Measurements from ENCODE around the gene ENPP1. TPM values are rescaled to one million over a fixed set of nuclear protein-coding genes. Genes with fewer than 3 reads are reported as not detected.

The ENPP1 gene
- total RNA-seq, result under 1 TPM in 1 of 2 experiments, not detected in 1; 0.23 TPM

DNA sequence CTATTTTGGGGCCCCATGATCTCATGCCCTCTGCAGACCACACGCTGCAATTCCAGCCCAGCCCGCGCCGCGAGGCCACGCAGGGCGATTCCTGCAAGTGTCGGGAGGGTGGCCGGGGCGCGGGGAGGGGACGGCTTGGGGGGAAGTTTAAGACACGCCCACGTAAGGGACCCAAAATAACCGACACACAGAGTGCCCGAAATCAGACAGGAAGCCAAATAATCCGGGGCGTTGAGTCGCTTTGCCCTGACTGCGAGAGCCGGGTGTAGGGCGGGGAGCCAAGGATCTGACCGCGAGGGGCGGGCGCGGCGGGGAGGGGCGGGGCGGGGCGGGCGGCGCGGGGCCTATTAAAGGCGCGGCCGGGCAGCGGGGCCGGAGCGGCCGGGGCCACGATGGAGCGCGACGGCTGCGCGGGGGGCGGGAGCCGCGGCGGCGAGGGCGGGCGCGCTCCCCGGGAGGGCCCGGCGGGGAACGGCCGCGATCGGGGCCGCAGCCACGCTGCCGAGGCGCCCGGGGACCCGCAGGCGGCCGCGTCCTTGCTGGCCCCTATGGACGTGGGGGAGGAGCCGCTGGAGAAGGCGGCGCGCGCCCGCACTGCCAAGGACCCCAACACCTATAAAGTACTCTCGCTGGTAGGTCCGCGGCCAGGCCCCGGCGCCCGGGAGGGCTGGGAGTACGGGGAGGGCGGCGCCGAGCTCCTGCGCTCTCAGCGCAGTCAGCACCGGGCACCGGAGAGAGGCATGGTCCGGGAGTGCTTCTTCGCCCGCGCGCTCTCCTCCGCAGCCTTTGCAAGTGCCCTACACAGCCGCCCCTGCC, at the start of gene ENPP1:
Gene ENPP1, plus strand, starts transcription at position 377 of the 816 bp plus-strand sequence. Its CDS starts 16 bp downstream, at position 393.
- ATAC-seq (ENCODE audit: low read depth), result peak; percentile 81
- Mint-ChIP-seq H3K36me3 (no peaks in the 10 kb centered on the region), H3K27me3 (peaks cover 51% of the 10 kb centered on the region), H3K4me3 (peak within 1 kb of the TSS; percentile 88), H3K4me1 (peaks cover 19% of the 10 kb centered on the region), H3K27ac (no peak within 1 kb of the TSS), H3K9me3 (no peaks in the 10 kb centered on the region)
- POLR2A ChIA-PET, result no interaction called here
- DNase-seq, result peak; percentile 64

DNA sequence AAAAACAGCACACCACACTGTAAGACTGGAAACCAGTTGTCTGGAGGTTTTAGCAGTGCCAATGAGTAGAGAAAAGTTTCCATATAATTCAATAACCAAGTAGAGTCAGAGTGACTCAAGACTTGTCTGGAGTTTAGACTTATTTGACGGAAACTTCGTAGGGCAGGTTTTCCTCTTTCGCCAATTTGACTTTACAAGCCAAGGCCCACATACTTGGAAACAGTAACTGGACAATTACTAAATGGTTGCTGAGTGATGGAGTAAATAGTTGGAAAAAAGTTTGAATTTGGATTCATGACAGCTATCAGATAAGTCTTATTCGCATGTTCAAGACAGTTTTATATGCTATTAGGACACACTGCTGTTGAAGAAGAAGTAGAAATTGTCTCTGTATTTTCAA, 48.9 kb upstream of the ENPP1 start:
- ATAC-seq (ENCODE audit: low read depth) (no peak), DNase-seq (no peak)
- no peaks in the 10 kb centered on the region for H3K9me3 Mint-ChIP-seq
- H3K27me3 Mint-ChIP-seq, result peaks cover 20% of the 10 kb centered on the region
- POLR2A ChIA-PET, result no interaction called here
- H3K4me3 Mint-ChIP-seq, result no peak overlapping the region
- no peaks in the 10 kb centered on the region for H3K36me3 Mint-ChIP-seq
- H3K4me1 Mint-ChIP-seq, result no peaks in the 10 kb centered on the region
- H3K27ac Mint-ChIP-seq, result no peak overlapping the region

DNA sequence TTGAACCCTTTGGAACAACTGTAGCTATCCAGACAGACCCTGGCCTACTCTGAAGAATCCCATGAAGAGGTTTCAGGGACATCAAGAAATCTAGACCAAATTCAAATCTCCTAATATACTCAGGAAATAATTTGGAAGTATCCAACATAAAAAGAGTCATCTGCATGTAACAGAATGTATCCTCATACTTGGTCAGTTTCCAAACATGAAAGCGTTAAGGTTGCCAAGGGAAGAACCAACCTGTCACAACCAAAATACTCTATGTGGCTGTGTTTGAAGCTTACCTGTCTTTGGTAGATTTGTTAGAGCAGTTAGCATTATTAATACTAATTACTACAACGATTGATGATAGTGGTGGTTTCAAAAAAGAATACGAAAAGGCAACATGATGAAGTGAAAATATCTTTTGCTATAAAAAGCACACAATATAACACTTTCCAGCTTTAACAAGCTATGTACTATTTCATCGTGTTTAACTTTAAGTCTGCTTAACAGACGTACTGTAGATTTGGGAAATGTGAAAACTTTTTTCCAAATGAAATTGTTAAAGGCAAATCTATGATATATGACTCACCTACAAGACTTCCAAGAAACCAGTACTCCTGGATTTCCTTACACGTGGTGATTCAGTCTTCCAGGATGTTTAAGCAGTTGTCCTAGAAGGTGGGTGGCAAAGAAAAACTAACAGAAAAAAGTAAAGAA, 46.6 kb upstream of the ENPP1 start:
- no peaks in the 10 kb centered on the region for H3K4me1 Mint-ChIP-seq
- no peaks in the 10 kb centered on the region for H3K36me3 Mint-ChIP-seq
- no peak overlapping the region for H3K27ac Mint-ChIP-seq
- peaks cover 14% of the 10 kb centered on the region for H3K27me3 Mint-ChIP-seq
- no peak overlapping the region for H3K4me3 Mint-ChIP-seq
- H3K9me3 Mint-ChIP-seq, result no peaks in the 10 kb centered on the region
- POLR2A ChIA-PET, result no interaction called here
- no peak for ATAC-seq (ENCODE audit: low read depth)
- no peak for DNase-seq

DNA sequence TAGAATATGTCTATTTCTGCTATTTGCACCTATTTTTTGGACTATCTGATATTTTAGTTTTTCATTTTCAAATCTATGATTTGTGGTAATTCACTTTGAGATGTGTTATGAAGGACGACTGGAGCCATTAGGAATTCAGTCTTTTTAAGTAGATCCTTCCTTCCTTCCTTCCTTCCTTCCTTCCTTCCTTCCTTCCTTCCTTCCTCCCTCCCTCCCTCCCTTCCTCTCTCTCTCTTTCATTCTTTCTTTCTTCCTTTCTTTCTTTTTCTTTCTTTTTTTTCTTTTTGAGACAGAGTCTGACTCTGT, 46.1 kb upstream of the ENPP1 start:
- Mint-ChIP-seq H3K9me3 (no peaks in the 10 kb centered on the region), H3K27ac (no peak overlapping the region), H3K36me3 (no peaks in the 10 kb centered on the region), H3K27me3 (peaks cover 13% of the 10 kb centered on the region), H3K4me3 (no peak overlapping the region), H3K4me1 (no peaks in the 10 kb centered on the region)
- ATAC-seq (ENCODE audit: low read depth) (no peak), DNase-seq (no peak)
- POLR2A ChIA-PET, result no interaction called here

DNA sequence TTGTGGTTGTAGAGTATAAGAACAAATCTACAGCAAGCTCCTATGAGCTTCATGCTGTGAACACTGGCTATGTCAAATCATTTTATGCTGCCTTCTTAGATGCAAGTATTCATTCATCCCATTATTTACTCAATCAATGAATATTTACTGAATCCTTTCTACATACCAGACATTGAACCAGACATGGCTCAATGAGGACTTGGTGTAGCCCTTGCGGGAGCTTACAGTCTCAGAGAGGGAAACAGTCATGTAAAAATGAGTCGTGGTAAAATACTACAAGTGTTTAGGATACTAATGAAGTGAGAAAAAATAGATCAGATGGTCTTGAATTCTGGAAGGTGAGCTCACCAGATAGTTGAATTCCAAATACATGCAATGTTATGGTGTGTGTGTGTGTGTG, 44.8 kb upstream of the ENPP1 start:
- ATAC-seq (ENCODE audit: low read depth), result no peak
- H3K36me3 Mint-ChIP-seq, result no peaks in the 10 kb centered on the region
- POLR2A ChIA-PET, result no interaction called here
- no peaks in the 10 kb centered on the region for H3K9me3 Mint-ChIP-seq
- no peak overlapping the region for H3K27ac Mint-ChIP-seq
- no peak for DNase-seq
- H3K4me1 Mint-ChIP-seq, result no peaks in the 10 kb centered on the region
- H3K27me3 Mint-ChIP-seq, result peaks cover 13% of the 10 kb centered on the region
- H3K4me3 Mint-ChIP-seq, result no peak overlapping the region

DNA sequence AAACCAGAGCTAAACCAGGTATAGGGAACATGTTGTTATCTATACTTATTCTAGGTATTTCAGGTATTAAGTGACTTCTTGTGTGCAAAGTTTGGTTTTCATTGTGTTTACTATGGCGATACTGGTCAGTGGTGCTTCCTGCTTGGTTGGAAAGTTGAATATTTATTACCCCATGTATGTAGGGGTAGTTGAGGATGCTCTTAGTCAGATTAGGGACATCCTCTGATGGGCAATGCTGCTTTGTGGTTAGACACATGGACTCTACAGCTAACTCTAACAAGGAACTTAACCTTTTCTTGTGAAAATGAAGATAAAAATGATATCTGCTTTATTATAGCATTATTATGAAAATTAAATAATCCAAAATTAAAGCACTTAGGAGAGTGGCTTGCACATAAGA, 44.1 kb upstream of the ENPP1 start:
- DNase-seq (no peak), ATAC-seq (ENCODE audit: low read depth) (no peak)
- H3K27me3 Mint-ChIP-seq, result peaks cover 17% of the 10 kb centered on the region
- no peaks in the 10 kb centered on the region for H3K9me3 Mint-ChIP-seq
- no peak overlapping the region for H3K4me3 Mint-ChIP-seq
- no peaks in the 10 kb centered on the region for H3K4me1 Mint-ChIP-seq
- POLR2A ChIA-PET, result no interaction called here
- H3K27ac Mint-ChIP-seq, result no peak overlapping the region
- no peaks in the 10 kb centered on the region for H3K36me3 Mint-ChIP-seq

DNA sequence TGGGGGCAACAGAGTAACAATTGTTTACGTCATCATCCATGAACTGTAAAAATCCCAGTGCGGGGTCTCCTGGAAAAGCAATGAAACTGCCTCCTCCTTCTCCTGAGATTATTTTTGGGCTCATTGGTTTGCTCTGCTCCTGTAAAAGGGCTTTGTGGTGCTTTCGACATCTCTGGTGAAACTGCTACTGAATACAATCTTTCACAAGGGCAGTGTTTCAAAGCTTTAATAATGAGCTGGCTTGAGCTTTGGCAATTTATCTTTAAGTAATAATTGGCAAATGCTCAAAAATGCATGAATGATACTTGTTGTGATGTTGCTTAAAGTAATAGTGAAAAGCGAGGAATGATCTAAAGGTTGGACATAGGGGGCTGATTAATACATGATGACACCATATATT, 43.5 kb upstream of the ENPP1 start:
- POLR2A ChIA-PET, result no interaction called here
- H3K4me1 Mint-ChIP-seq, result no peaks in the 10 kb centered on the region
- H3K27me3 Mint-ChIP-seq, result peaks cover 18% of the 10 kb centered on the region
- H3K9me3 Mint-ChIP-seq, result no peaks in the 10 kb centered on the region
- no peaks in the 10 kb centered on the region for H3K36me3 Mint-ChIP-seq
- ATAC-seq (ENCODE audit: low read depth), result no peak
- no peak for DNase-seq
- no peak overlapping the region for H3K4me3 Mint-ChIP-seq
- H3K27ac Mint-ChIP-seq, result no peak overlapping the region

DNA sequence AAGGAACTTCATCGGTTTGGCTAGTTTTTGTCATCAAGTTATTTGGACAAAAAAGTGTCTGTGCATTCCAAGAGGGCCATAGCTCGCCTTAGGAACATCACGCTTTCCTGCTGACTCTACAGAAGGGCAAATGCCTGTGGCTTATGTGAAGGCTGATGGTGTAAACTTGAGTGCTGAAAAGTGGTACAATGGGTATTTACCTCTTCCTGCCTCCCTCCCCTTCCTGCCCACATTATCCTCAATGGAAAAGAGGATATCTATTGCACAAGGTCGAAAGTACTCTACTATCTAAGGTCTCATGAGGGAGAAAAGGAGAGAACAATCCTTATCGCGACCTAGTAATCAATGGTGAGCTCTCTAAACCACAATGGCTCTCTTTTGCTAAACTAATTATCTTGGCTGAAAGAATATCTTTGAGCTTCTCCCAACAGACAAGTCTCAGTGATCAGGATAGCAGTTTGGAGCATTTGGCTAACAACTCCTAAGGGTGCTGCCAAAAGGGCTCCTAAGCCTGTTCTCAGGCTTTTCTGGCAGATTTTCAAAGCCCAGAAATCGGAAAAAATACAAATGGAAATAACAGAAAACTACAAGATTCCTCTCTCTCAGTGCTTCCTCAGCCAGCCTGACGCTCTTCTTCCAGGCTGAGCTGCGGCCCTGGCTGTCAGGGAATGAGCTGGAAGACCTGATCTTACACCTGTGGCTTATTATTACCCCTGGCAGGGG, 42.6 kb upstream of the ENPP1 start:
- no peaks in the 10 kb centered on the region for H3K9me3 Mint-ChIP-seq
- no peak overlapping the region for H3K27ac Mint-ChIP-seq
- no peak overlapping the region for H3K4me3 Mint-ChIP-seq
- POLR2A ChIA-PET, result no interaction called here
- H3K36me3 Mint-ChIP-seq, result no peaks in the 10 kb centered on the region
- H3K27me3 Mint-ChIP-seq, result peaks cover 23% of the 10 kb centered on the region
- DNase-seq, result no peak
- no peaks in the 10 kb centered on the region for H3K4me1 Mint-ChIP-seq
- ATAC-seq (ENCODE audit: low read depth), result no peak

DNA sequence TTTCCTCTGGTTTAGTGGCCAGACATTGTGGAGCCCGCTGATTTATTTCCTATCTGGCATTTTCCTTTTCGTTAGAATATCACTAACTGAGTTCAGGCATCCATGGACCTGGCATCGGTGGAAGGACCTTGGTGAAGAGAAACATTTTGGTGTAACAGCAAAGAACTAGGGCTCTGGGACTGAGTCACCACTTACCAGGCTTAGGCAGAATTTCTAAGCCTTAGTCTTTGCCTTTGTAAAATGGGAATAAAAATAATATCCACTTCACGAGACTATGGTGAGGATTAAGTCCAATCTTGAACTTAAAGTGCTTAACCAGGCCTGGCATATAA, 42.0 kb upstream of the ENPP1 start:
- ATAC-seq (ENCODE audit: low read depth) (no peak), DNase-seq (no peak)
- Mint-ChIP-seq H3K36me3 (no peaks in the 10 kb centered on the region), H3K4me1 (no peaks in the 10 kb centered on the region), H3K9me3 (no peaks in the 10 kb centered on the region), H3K4me3 (no peak overlapping the region), H3K27me3 (peaks cover 23% of the 10 kb centered on the region), H3K27ac (no peak overlapping the region)
- POLR2A ChIA-PET, result no interaction called here

DNA sequence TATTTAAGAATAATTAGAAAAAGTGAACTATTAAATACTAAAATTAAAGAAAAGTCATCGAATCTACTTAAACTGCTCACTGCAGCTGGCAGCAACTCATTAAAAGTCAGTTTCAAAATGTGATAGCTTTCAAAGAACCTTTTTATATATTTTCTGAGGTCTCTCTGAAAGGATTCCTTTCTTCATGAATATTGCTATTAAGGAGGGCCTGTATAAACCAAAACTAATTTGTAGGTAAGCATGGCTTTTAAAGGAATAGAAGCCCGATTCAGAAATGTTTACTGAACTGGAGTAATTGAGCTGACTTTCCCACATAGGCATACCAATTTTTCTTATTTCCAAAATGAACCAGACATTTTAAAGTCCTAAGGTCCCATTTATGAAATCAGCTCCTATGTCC, 41.2 kb upstream of the ENPP1 start:
- peaks cover 26% of the 10 kb centered on the region for H3K27me3 Mint-ChIP-seq
- POLR2A ChIA-PET, result no interaction called here
- no peaks in the 10 kb centered on the region for H3K4me1 Mint-ChIP-seq
- H3K36me3 Mint-ChIP-seq, result no peaks in the 10 kb centered on the region
- DNase-seq (no peak), ATAC-seq (ENCODE audit: low read depth) (no peak)
- no peak overlapping the region for H3K27ac Mint-ChIP-seq
- H3K9me3 Mint-ChIP-seq, result no peaks in the 10 kb centered on the region
- no peak overlapping the region for H3K4me3 Mint-ChIP-seq

DNA sequence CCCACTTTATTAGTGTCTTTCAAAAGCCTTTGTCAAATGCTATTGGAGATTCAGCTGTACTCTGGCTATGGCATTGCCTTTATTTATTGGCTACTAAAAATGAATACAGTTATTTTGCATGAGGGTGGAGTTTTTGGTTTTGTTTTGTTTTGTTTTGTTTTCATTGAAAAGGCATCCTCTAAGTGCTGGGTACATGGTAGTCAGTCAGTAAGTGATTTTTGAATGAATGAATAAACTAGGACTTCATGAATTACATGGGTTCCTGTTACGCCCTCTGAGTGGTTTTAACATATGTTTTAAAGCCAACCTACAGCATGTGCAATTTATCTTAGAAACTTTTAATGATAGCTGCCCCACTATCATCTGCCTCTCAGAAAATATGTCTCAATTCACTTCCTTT, 38.9 kb upstream of the ENPP1 start:
- H3K27me3 Mint-ChIP-seq, result peaks cover 33% of the 10 kb centered on the region
- no peaks in the 10 kb centered on the region for H3K4me1 Mint-ChIP-seq
- POLR2A ChIA-PET, result no interaction called here
- no peak overlapping the region for H3K4me3 Mint-ChIP-seq
- H3K27ac Mint-ChIP-seq, result no peak overlapping the region
- H3K36me3 Mint-ChIP-seq, result no peaks in the 10 kb centered on the region
- H3K9me3 Mint-ChIP-seq, result no peaks in the 10 kb centered on the region
- DNase-seq, result no peak
- ATAC-seq (ENCODE audit: low read depth), result no peak

DNA sequence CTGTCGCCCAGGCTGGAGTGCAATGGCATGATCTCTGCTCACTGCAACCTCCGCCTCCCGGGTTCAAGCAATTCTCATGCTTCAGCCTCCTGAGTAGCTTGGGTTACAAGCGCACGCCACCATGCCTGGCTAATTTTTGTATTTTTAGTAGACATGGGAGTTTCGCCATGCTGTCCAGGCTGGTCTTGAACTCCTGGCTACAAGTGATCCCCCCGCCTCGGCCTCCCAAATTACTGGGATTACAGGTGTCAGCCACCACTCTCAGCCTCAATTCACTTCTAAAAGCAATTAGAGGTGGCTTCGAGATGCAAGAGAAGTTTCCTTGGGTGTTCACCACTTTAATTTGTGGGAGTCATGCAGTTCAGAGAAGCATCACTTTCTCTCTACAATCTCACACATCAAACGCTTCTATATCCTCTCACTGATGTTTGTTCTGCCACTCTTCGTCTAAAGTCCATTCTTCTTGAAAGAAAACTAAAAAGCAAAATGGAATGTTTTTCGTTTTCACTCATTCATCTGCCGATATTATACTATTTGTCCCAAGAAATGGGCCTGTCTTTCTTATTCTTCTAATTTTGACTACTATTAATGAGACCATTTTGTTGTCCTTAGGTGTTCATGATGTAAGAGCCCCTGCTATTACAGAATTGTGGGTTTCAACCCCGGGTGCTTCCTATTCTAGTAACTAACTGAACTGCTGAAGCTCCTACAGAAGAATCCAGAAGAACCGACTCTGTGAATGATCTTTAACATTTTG, 38.3 kb upstream of the ENPP1 start:
- no peak overlapping the region for H3K27ac Mint-ChIP-seq
- DNase-seq (no peak), ATAC-seq (ENCODE audit: low read depth) (no peak)
- no peaks in the 10 kb centered on the region for H3K4me1 Mint-ChIP-seq
- POLR2A ChIA-PET, result no interaction called here
- H3K9me3 Mint-ChIP-seq, result no peaks in the 10 kb centered on the region
- H3K4me3 Mint-ChIP-seq, result no peak overlapping the region
- H3K36me3 Mint-ChIP-seq, result no peaks in the 10 kb centered on the region
- H3K27me3 Mint-ChIP-seq, result peaks cover 33% of the 10 kb centered on the region

DNA sequence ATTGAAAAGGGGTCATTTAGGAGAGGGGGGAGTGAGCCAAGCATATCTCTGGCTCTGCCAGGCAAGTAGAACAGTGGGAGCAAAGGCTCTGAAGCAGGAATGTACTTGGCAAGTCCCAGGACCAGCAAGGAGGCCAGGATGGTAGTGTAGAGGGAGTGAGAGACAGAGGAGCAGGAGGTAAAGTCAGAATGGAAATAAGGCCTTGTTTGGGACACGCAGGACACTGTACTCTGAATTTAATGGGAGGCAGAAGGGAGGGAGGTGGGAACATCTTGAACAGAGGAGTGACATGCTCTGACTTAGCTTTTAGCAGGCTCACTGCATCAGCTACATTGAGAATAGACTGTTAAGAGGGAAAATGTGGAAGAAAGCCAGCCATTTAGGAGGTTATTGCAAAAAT, 37.0 kb upstream of the ENPP1 start:
- Mint-ChIP-seq H3K27me3 (peaks cover 36% of the 10 kb centered on the region), H3K9me3 (no peaks in the 10 kb centered on the region), H3K4me3 (no peak overlapping the region), H3K36me3 (no peaks in the 10 kb centered on the region), H3K27ac (no peak overlapping the region), H3K4me1 (no peaks in the 10 kb centered on the region)
- POLR2A ChIA-PET, result no interaction called here
- DNase-seq (no peak), ATAC-seq (ENCODE audit: low read depth) (no peak)
